ENCODE results near the gene RIPPLY2. TPM values are rescaled to one million over a fixed set of nuclear protein-coding genes. Genes with fewer than 3 reads are reported as not detected.
"Not testable (repeated sequence)": the region's sequence is repeated elsewhere in the genome, so short reads cannot be mapped to it uniquely, and the experiment has no call there.

Gene RIPPLY2
- polyA plus RNA-seq, 1 donor, result 0.23 TPM

DNA sequence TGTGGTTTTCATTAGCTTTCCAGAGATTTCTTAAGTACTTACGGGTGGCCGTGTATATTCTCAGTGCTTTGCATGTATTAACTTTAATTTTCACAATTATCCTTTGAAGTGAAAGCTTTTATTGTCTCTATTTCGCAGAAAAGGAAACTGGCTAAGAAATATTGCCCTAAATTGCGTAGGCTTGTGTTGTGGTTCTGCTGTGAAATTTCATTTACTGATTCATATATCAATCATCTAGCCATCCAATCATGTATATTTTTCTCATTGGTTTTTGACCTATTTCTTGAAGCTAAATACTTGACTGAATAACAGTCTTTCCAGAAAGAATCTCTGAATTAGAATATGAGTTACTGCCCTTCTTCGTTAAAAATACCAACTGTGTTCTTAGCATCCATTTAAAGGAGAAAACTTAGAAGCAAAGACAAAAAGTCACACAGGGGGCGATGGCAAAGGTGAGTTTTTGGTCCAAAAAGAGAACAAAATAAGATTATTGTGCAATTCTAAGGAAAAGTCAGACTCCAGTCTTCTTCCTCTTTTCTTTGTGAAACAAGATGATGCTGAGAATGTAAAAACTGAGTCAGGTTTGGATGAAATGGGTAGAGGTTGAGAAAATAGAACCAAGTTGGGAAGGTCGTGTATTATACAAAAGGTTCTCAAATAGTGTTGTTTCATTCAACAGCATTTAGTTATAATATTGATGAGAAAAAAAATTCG is 7.8 kb downstream of the RIPPLY2 start:
- DNase-seq, result no peak

DNA sequence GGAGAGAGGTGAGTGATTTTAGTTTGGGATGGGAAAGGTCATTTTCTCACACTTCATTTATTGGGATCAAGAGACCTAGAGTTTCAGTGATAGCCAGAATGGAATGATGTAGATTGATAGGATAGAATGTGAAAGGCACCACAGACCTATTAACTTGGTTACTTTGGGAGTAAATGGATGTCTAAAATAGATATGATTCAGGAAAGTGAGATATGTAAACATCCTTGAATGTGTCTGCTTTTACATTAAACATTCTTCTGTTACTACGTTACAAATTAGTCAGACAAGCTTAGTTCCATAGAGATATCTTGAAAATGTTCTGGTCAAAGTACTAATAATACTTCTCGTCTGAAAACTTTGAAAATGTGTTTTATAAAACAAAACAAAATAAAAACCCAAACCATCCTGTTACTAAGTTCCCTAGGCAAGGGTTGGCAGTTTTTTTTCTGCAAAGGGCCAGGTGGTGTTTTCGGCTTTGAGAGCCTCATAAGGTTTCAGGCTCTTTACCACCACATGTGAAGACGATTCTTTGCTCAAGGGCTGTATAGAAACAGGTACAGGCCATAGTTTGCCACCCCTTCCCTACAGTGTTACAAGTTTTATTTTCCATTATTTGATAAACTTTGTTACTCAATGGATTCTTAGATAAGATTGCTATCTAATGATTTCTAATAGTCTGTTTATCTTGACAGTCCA is 9.8 kb downstream of the RIPPLY2 start:
- DNase-seq, result no peak

- DNase-seq, result no peak
Observed at GRCh38 chr6:83867043-83867442, 13.9 kb downstream of the RIPPLY2 start.

- no peak for DNase-seq
Observed at GRCh38 chr6:83867527-83868161, 14.5 kb downstream of the RIPPLY2 start.

DNA sequence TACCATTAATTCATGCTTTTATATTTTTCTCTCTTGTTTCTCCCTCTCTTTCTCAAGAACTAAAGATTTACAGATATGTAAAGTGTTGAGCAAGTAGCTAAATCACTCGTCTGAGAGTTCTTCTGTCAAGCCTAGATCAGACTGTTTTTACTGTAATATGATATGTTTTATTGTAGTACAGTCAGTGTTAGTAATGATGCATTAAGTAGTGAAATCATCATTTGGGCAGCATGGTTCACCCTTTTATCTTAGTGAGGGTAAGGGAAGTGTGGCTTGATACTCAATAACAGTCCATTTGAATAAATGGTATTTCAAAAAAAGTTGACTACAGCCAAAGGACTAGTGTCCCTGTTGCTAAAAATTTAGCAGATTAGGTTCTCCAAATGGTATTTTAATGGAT is 15.5 kb downstream of the RIPPLY2 start:
- DNase-seq, result no peak

GRCh38 chr6:83870649-83871048 is 17.5 kb downstream of the RIPPLY2 start:
- no peak for DNase-seq

DNA sequence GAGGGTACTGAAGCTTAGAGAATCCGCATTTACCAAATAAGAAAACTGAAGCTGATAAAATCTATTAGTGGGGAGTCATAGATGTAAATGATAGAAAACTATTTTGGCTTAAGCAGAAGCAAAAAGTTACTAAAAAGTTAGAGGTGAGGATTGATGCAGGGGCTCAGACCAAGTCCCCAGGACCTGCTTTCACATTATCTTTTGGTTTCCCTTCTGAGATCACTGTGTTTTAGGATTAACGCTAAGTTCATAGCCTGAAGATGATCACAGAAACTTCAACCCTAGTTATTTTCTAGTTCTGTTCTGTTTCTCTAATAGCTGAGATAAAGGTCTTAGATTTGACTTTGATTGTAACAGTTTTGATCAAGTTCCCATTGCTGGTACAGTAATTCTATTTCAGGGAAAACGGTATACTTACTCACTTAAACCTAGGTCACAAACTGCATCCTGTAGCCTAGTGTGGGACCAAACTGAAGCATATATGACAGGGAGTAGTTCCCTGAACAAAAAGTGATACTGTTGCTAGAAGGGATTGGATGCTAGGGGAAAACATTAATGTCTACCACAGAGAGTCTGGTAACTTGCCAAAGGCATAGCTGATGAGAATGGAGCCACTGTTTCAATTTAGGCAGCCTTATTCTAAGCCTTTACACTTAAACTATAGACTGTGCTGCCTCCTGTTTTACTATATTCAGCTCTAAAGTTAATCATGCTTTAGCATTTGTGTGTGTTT is 19.4 kb downstream of the RIPPLY2 start:
- no peak for DNase-seq

GRCh38 chr6:83873869-83874268 is 20.7 kb downstream of the RIPPLY2 start:
- no peak for DNase-seq

DNA sequence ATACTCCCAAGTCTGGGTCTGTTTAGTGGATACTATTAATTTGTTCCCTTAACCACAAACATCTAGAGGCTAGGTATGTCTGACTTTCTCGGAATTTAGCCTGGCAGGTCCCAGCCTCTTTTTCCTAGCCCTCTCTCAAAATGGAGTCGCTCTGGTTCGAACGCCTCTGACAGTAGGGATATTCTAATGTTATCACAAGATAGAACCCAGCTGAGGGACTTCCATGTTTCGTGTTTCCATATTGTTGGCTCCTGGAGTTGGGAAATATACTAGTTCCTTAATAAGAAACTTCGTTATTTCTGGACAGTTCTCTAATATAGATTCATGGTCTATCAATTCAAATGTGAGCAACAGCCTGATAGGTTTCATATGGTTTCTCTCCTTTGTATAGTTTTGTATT is 22.7 kb downstream of the RIPPLY2 start:
- DNase-seq, result no peak

DNA sequence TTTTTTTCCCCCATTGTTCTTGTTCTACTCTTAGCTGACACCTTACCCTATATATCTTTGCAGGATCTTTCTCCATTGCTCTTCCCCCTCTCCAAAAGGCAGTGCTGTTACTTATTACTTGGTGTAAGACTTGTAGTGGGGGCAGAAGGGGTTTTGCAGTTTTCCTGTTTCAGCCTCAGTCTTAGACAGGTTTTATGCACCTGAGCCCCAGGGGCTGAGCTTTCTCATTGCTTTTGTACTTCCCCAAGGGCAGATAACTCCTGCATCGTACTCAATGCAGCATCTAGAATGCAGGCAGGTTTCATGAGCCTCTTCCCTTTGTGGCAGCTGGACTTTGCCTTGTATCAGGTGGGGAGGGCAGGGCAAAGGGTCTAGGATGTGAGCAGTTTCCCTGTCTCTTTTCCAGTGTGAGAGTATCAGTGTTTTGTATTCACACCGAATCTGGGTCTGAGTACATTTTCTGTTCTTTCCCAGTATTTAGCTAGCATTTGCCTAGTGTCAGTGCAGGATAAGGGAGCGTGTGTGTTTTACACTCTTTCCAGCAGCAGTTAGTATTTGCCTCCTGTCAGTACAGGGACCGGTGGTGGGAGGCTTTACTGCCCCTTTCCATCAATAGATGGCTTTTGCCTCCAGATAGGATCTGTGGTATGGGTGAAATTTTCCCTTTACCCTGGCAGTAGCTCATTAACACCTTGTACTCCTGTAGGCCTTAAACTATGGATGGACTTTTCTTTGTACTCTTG is 25.9 kb downstream of the RIPPLY2 start:
- no peak for DNase-seq

DNA sequence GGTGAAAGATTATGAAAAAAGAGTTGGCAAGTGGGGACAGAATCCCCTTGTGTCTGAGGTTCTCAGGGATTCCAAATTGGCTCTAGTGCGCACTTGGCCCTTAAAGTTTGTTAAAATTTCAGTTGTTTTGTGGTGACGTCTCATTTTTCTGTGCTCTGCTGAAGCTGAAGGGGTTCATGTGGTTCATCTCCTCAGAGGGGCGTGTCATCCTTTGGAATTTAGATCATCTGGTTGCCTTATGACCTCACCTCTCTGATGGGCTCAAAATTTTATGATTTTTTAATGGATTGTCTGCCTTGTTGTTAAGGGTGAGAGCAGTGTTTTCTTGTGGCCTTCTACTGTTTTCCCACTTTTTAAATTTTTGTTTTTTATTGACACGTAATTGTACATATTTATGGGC is 26.6 kb downstream of the RIPPLY2 start:
- no peak for DNase-seq

- DNase-seq, result no peak
Observed at GRCh38 chr6:83883240-83883639, 30.1 kb downstream of the RIPPLY2 start.

DNA sequence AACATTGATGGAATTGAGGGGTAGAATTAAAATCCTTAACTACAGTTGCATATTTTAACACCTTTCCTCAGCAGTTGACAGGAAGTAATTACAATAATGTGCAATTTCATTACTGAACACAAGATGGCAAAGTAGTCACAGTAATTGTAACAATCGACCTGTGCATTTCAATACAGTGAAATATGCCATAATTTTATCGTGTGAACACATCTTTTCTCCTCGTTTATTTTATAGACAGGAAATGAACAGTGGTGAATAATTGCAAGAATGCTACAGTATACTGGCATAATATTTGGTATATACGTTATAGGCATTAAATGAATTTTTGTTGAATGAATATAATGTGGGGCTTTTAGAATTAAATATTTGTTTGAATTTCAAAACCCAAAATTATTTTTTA is 31.4 kb downstream of the RIPPLY2 start:
- peak; percentile 24 for DNase-seq

- no peak for DNase-seq
Observed at GRCh38 chr6:83885984-83886383, 32.8 kb downstream of the RIPPLY2 start.

- DNase-seq, result no peak
Observed at GRCh38 chr6:83889621-83890020, 36.5 kb downstream of the RIPPLY2 start.

DNA sequence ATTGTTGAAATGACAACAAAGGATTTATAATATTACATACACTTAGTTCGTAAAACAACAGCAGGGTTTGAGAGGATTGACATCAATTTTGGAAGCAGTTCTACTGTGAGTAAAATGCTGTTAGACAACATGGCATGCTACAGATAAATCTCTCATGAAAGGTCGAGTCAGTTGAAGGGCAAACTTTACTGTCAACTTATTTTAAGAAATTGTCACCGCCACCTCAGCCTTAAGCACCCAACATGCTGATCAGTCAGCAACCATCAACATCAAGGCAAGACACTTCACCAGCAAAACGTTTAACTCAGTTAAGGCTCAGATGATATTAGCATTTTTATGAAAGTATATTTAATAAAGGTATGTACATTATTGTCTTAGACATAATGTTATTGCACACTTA is 37.4 kb downstream of the RIPPLY2 start:
- DNase-seq, result no peak

- no peak for DNase-seq
Observed at GRCh38 chr6:83891586-83891985, 38.4 kb downstream of the RIPPLY2 start.

- no peak for DNase-seq
Observed at GRCh38 chr6:83893024-83893423, 39.9 kb downstream of the RIPPLY2 start.

DNA sequence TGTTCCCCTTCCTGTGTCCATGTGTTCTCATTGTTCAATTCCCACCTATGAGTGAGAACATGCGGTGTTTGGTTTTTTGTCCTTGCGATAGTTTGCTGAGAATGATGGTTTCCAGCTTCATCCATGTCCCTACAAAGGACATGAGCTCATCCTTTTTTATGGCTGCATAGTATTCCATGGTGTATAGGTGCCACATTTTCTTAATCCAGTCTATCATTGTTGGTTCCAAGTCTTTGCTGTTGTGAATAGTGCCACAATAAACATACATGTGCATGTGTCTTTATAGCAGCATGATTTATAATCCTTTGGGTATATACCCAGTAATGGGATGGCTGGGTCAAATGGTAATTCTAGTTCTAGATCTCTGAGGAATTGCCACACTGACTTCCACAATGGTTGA is 43.9 kb downstream of the RIPPLY2 start:
- not testable (repeated sequence) for DNase-seq

GRCh38 chr6:83901624-83902023 is 48.5 kb downstream of the RIPPLY2 start:
- DNase-seq, result no peak

GRCh38 chr6:83904395-83904794 is 51.2 kb downstream of the RIPPLY2 start:
- no peak for DNase-seq

DNA sequence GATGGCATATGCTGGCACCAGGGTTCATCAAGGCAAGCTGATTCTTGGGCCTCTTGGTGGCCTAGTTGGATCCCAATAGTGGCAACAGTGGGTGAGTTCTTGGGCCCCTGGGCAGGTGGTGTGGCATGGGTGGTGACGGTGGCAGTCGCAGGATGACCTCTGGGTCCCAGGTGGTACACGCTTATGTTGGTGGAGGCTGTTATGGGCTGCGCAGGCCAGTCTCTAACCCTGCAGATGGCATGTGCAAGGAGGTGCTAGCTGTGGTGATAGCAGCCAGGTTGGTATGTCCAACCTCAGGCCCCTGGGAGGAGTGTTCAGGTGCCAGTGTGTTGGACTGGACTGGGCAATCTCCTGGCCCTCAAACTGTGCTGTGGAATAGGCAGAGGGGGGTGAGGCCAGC is 52.5 kb downstream of the RIPPLY2 start:
- DNase-seq, result no peak
